PC-3 (cell line): Measurements from ENCODE around the gene ZNRF1.

Experiments
- EZH2 ChIP-seq: fragments of 300-600 bp; sonication (generic); IDR thresholded peaks from one replicate; pipeline ENCODE4 v1.6.1; 2017; ENCODE audit warnings: antibody characterized with exemption, mild to moderate bottlenecking, low read length; ENCODE audit not compliant: unreplicated experiment
- EZH2phosphoT487 ChIP-seq: fragments of 300-600 bp; sonication (generic); IDR thresholded peaks from 2 replicates; pipeline ENCODE4 v1.6.1; 2018; ENCODE audit warnings: mild to moderate bottlenecking, antibody characterized with exemption, low read length, borderline replicate concordance
- TF ChIP-seq, protein P1 (sequence below): fragments of 300-600 bp; sonication (generic); conservative IDR thresholded peaks from 2 replicates; pipeline ENCODE4 v1.5.1; 2017; ENCODE audit warnings: antibody characterized with exemption, low read depth, mild to moderate bottlenecking, low read length

DNA sequence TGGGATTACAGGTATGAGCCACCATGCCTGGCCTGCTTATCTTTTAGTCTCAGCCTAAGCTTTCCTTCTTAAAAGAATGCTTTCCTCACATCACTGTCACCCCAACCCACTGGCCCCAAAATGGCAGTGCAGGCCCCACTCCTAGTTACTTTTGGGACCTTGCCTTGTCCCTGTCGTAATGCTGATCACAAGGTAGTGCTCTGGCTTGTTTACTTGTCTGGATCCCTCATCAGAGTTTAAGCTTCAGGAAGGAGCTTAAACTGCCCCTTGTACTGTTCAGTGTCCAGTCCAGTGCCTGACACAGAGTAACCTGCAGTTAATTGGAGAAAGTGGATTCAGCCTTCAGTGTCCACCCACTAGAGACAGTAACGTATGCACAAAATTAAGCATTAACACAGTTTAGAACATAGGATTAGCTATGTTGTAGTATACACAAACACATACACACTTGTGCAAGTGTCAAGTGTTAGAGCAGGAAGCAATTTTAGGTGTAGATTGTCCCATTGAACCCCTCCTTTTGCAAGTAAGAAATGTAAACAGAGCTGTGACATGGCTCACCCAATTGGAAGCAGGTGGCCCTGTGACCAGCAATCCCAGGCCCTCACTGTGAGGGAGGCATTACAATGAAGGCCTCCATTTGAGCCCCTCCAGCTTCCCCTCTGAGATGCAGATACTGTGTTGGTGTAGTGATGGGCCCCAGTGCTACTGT is 73.6 kb downstream of the ZNRF1 start:
- TF ChIP-seq, protein P1, sequence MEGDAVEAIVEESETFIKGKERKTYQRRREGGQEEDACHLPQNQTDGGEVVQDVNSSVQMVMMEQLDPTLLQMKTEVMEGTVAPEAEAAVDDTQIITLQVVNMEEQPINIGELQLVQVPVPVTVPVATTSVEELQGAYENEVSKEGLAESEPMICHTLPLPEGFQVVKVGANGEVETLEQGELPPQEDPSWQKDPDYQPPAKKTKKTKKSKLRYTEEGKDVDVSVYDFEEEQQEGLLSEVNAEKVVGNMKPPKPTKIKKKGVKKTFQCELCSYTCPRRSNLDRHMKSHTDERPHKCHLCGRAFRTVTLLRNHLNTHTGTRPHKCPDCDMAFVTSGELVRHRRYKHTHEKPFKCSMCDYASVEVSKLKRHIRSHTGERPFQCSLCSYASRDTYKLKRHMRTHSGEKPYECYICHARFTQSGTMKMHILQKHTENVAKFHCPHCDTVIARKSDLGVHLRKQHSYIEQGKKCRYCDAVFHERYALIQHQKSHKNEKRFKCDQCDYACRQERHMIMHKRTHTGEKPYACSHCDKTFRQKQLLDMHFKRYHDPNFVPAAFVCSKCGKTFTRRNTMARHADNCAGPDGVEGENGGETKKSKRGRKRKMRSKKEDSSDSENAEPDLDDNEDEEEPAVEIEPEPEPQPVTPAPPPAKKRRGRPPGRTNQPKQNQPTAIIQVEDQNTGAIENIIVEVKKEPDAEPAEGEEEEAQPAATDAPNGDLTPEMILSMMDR = no peak
- no peak for TF ChIP-seq EZH2
- no peak for TF ChIP-seq EZH2phosphoT487
